ENCODE measurements around the gene TRANK1. TPM values are rescaled to one million over a fixed set of nuclear protein-coding genes. Genes with fewer than 3 reads are reported as not detected.
"Not testable (repeated sequence)": the region's sequence is repeated elsewhere in the genome, so short reads cannot be mapped to it uniquely, and the experiment has no call there.

Gene TRANK1
- total RNA-seq, 1 donor from 2014 or later = 11.3 TPM

GRCh38 chr3:36891701-36892160 lies 53.1 kb downstream of the TRANK1 start:
- DNase-seq (ENCODE audit: low read depth, low spot score) = no peak
- Mint-ChIP-seq H3K36me3 (ENCODE audit: low read depth) (peaks cover 4% of the 10 kb centered on the region), H3K4me3 (no peak overlapping the region), H3K9me3 (no peaks in the 10 kb centered on the region), H3K27me3 (ENCODE audit: low read depth) (no peaks in the 10 kb centered on the region), H3K4me1 (peaks cover 4% of the 10 kb centered on the region), H3K27ac (ENCODE audit: unreplicated experiment) (no peak overlapping the region)
- no peak for TF ChIP-seq CTCF (conservative IDR thresholded peaks at IDR 0.05)

DNA sequence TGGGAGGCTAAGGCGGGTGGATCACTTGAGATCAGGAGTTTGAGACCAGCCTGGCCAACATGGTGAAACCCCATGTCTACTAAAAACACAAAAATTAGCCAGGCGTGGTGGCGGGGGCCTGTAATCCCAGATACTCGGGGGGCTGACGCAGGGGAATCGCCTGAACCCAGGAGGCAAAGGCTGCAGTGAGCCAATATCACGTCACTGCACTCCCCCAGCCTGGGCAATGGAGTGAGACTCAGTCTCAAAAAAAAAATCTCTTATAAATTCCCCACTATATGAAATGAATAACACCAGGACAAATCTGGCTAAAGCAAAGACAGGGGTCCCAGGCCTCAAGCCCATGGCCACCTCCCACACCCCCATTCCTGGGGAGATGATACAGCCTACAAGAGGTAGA lies 53.8 kb downstream of the TRANK1 start:
- not testable (repeated sequence) for DNase-seq (ENCODE audit: low read depth, low spot score); H3K27me3 Mint-ChIP-seq (ENCODE audit: low read depth); H3K27ac Mint-ChIP-seq (ENCODE audit: unreplicated experiment); H3K9me3 Mint-ChIP-seq; H3K36me3 Mint-ChIP-seq (ENCODE audit: low read depth); H3K4me1 Mint-ChIP-seq; H3K4me3 Mint-ChIP-seq

GRCh38 chr3:36890261-36890660 lies 54.6 kb downstream of the TRANK1 start:
- no peak for DNase-seq (ENCODE audit: low read depth, low spot score)
- H3K4me3 Mint-ChIP-seq = no peak overlapping the region
- no peaks in the 10 kb centered on the region for H3K9me3 Mint-ChIP-seq
- H3K4me1 Mint-ChIP-seq = peaks cover 4% of the 10 kb centered on the region
- peaks cover 4% of the 10 kb centered on the region for H3K36me3 Mint-ChIP-seq (ENCODE audit: low read depth)
- H3K27ac Mint-ChIP-seq (ENCODE audit: unreplicated experiment) = no peak overlapping the region
- H3K27me3 Mint-ChIP-seq (ENCODE audit: low read depth) = no peaks in the 10 kb centered on the region
- TF ChIP-seq CTCF (conservative IDR thresholded peaks at IDR 0.05) = no peak

DNA sequence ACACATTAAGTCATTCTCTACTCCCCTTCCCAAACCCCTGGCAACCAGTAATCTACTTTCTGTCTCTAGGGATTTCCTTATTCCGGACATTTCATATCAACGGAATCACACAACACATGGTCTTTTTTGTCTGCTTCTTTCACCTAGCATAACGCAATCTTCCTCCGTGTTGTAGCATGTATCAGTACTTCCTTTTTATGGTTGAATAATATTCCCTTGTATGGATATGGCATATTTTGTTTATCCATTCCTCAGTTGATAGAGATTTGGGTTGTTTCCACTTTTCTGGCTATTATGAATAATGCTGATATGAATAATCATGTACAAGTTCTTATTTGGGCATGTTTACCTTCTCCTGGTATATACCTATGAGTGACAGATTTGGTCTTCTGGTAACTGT lies 63.1 kb downstream of the TRANK1 start:
- Mint-ChIP-seq H3K9me3 (no peaks in the 10 kb centered on the region), H3K4me3 (no peak overlapping the region), H3K27ac (ENCODE audit: unreplicated experiment) (no peak overlapping the region), H3K4me1 (peaks cover 3% of the 10 kb centered on the region), H3K36me3 (ENCODE audit: low read depth) (peaks cover 3% of the 10 kb centered on the region), H3K27me3 (ENCODE audit: low read depth) (no peaks in the 10 kb centered on the region)
- no peak for DNase-seq (ENCODE audit: low read depth, low spot score)
- TF ChIP-seq CTCF (conservative IDR thresholded peaks at IDR 0.05) = no peak

DNA sequence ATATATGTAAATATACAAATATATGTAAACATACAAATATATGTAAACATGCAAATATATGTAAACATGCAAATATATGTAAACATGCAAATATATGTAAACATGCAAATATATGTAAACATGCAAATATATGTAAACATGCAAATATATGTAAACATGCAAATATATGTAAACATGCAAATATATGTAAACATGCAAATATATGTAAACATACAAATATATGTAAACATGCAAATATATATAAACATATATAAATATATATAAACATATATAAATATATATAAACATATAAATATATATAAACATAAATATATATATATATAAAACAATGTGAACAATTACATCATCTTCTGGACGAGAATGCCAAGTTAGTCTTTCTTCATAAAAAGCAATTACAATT lies 65.0 kb downstream of the TRANK1 start:
- not testable (repeated sequence) for H3K9me3 Mint-ChIP-seq; H3K4me3 Mint-ChIP-seq; H3K36me3 Mint-ChIP-seq (ENCODE audit: low read depth); H3K4me1 Mint-ChIP-seq; H3K27ac Mint-ChIP-seq (ENCODE audit: unreplicated experiment); DNase-seq (ENCODE audit: low read depth, low spot score); H3K27me3 Mint-ChIP-seq (ENCODE audit: low read depth)

DNA sequence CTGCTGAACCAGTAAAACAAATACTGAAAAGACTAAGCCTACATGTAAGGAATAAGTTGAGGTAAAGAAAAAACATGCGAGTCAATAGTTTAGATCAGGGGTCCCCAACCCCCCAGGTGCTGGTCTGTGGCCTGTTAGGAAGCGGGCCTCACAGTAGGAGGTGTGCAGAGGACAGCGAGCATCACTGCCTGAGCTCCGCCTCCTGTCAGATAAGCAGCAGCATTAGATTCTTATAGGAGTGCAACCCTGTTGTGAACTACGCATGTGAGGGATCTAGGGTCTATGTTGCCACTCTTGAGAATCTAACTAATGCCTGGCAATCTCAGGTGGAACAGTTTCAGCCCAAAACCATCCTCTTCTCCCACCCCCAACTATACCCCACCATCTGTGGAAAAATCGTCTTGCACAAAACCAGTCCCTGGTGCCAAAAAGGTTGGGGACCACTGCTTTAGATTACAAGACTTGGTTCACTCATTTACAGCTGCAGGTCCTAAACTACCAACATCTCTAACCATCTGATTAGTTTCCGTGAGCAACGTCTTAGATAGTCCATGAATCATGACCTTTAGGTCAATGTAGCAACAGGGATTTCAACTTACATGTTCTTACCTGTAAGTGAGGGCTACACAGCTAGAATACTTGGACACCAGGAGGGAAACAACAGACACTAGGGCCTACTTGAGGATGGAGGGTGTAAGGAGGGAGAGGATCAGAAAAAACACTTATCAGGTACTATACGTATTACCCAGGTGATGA lies 66.7 kb downstream of the TRANK1 start:
- no peaks in the 10 kb centered on the region for H3K9me3 Mint-ChIP-seq
- no peak for TF ChIP-seq CTCF (conservative IDR thresholded peaks at IDR 0.05)
- H3K36me3 Mint-ChIP-seq (ENCODE audit: low read depth) = peaks cover 3% of the 10 kb centered on the region
- H3K27ac Mint-ChIP-seq (ENCODE audit: unreplicated experiment) = no peak overlapping the region
- no peak overlapping the region for H3K4me3 Mint-ChIP-seq
- no peak for DNase-seq (ENCODE audit: low read depth, low spot score)
- H3K27me3 Mint-ChIP-seq (ENCODE audit: low read depth) = no peaks in the 10 kb centered on the region
- H3K4me1 Mint-ChIP-seq = peaks cover 7% of the 10 kb centered on the region

All from neural crest cell (in vitro differentiated cells).